ENCODE measurements around the gene NCK2.

GRCh38 chr2:105697781-105698449, 46.8 kb upstream of the NCK2 start:
- TF ChIP-seq POLR2AphosphoS5 (IDR thresholded peaks at IDR 0.05; ENCODE audit: low read length) (no peak), FOXM1 (IDR thresholded peaks at IDR 0.05; ENCODE audit: low read depth, low read length) (no peak), USF2 (IDR thresholded peaks at IDR 0.05; ENCODE audit: borderline replicate concordance, low read depth, low read length) (no peak)

Data from GM12878 (cell line).